HEK293 (cell line): ENCODE results near the gene IL17B.

Experiments used
- CTCF ChIA-PET: fragments of 350-600 bp; formaldehyde crosslinking; extraction: SDS; loops from one replicate; lab custom pipeline; 2021; ENCODE audit warnings: antibody characterized with exemption; lab: Yijun Ruan, JAX
- POLR2A ChIA-PET: fragments of 300-600 bp; formaldehyde crosslinking; extraction: SDS; loops from one replicate; lab custom pipeline; 2020; ENCODE audit warnings: antibody characterized with exemption, inconsistent platforms; lab: Yijun Ruan, JAX
- H3K27ac ChIP-seq: fragments of 200-500 bp; sonication (Bioruptor generic); 2 replicates; pipeline ENCODE4 v1.5.1; 2014; ENCODE audit warnings: low read depth, low read length, control low read depth, inconsistent platforms; ENCODE audit errors: extremely low read depth
- H3K36me3 ChIP-seq, 2 experiments: fragments of 200-500 bp in 1 of 2; sonication (Bioruptor generic) in 1 of 2; 1 replicate in 1 of 2; 2 replicates in 1 of 2; pipeline ENCODE4 v1.5.1; 2014 to 2017; ENCODE audit warnings: inconsistent platforms in 2 of 2, low read length in 2 of 2; ENCODE audit not compliant: control insufficient read depth in 2 of 2, insufficient read depth in 1 of 2
- H3K4me1 ChIP-seq: fragments of 200-500 bp; sonication (Bioruptor generic); 2 replicates; pipeline ENCODE4 v1.5.1; 2014; ENCODE audit warnings: mild to moderate bottlenecking, low read length, inconsistent platforms; ENCODE audit not compliant: control insufficient read depth, insufficient read depth
- H3K4me3 ChIP-seq: 2 replicates; pipeline ENCODE4 v1.5.1; 2011; ENCODE audit warnings: low read depth, mild to moderate bottlenecking, control low read depth, low read length, moderate library complexity
- H3K9me3 ChIP-seq: fragments of 200-500 bp; sonication (Bioruptor generic); 2 replicates; pipeline ENCODE4 v1.5.1; 2014; ENCODE audit warnings: low read depth, low read length, inconsistent platforms; ENCODE audit not compliant: control insufficient read depth, insufficient read depth
- PBX3 ChIP-seq: sonication (generic); formaldehyde crosslinking; IDR thresholded peaks from 2 replicates; pipeline ENCODE4 v1.8.1; 2022; ENCODE audit warnings: mild to moderate bottlenecking, moderate library complexity, missing genetic modification reagents
- REPIN1 ChIP-seq: fragments of 450-650 bp; formaldehyde crosslinking; IDR thresholded peaks from 2 replicates; pipeline ENCODE4 v1.5.1; 2017; ENCODE audit warnings: missing biosample characterization, missing genetic modification characterization, low read depth
- ZFP37 ChIP-seq: fragments of 450-650 bp; formaldehyde crosslinking; IDR thresholded peaks from 2 replicates; pipeline ENCODE4 v1.5.1; 2016; ENCODE audit warnings: missing biosample characterization, missing genetic modification characterization
- ZIC2 ChIP-seq: fragments of 450-650 bp; formaldehyde crosslinking; IDR thresholded peaks from 2 replicates; pipeline ENCODE4 v1.5.1; 2016; ENCODE audit warnings: missing biosample characterization, missing genetic modification characterization
- ZNF155 ChIP-seq: fragments of 450-650 bp; formaldehyde crosslinking; IDR thresholded peaks from 2 replicates; pipeline ENCODE4 v1.5.1; 2016; ENCODE audit warnings: missing biosample characterization, missing genetic modification characterization
- ZNF202 ChIP-seq: fragments of 450-650 bp; formaldehyde crosslinking; IDR thresholded peaks from 2 replicates; pipeline ENCODE4 v1.5.1; 2016; ENCODE audit warnings: missing biosample characterization, missing genetic modification characterization, borderline replicate concordance
- ZNF335 ChIP-seq: fragments of 450-650 bp; formaldehyde crosslinking; conservative IDR thresholded peaks from 2 replicates; pipeline ENCODE4 v1.5.1; 2016; ENCODE audit warnings: missing biosample characterization, missing genetic modification characterization
- ZNF548 ChIP-seq: fragments of 450-650 bp; formaldehyde crosslinking; IDR thresholded peaks from 2 replicates; pipeline ENCODE4 v1.5.1; 2016; ENCODE audit warnings: missing biosample characterization, missing genetic modification characterization
- ZNF560 ChIP-seq: fragments of 450-650 bp; formaldehyde crosslinking; IDR thresholded peaks from 2 replicates; pipeline ENCODE4 v1.5.1; 2017; ENCODE audit warnings: missing biosample characterization, missing genetic modification characterization, borderline replicate concordance
- ZNF585B ChIP-seq: fragments of 450-650 bp; formaldehyde crosslinking; IDR thresholded peaks from 2 replicates; pipeline ENCODE4 v1.5.1; 2016; ENCODE audit warnings: missing biosample characterization, missing genetic modification characterization
- ZNF76 ChIP-seq: fragments of 450-650 bp; formaldehyde crosslinking; IDR thresholded peaks from 2 replicates; pipeline ENCODE4; 2016; ENCODE audit warnings: low read depth, missing biosample characterization, missing genetic modification characterization, borderline replicate concordance
- ZSCAN18 ChIP-seq: fragments of 450-650 bp; formaldehyde crosslinking; IDR thresholded peaks from 2 replicates; pipeline ENCODE4 v1.5.1; 2016; ENCODE audit warnings: missing biosample characterization, missing genetic modification characterization
- TF ChIP-seq, protein P1 (sequence below): fragments of 450-650 bp; IDR thresholded peaks from 2 replicates; pipeline ENCODE4 v1.5.1; 2018; ENCODE audit warnings: missing biosample characterization, missing genetic modification characterization
- TF ChIP-seq, protein P2 (sequence below): fragments of 450-650 bp; formaldehyde crosslinking; conservative IDR thresholded peaks from 2 replicates; pipeline ENCODE4 v1.5.1; 2016; ENCODE audit warnings: low read depth, missing biosample characterization, missing genetic modification characterization
- TF ChIP-seq, protein P3 (sequence below): fragments of 450-650 bp; formaldehyde crosslinking; IDR thresholded peaks from 2 replicates; pipeline ENCODE4 v1.5.1; 2016; ENCODE audit warnings: missing biosample characterization, missing genetic modification characterization

Gene IL17B

GRCh38 chr5:149414405-149415065 is 35.4 kb upstream of the IL17B start (continued):
- no peak for TF ChIP-seq ZSCAN18 (tag by site-specific recombination)
- no peak for TF ChIP-seq ZNF585B (tag by site-specific recombination)
- TF ChIP-seq ZNF76 (tag by site-specific recombination): no peak
- TF ChIP-seq ZNF548 (tag by site-specific recombination): no peak
- no peak for TF ChIP-seq REPIN1
- peak; percentile 76 for TF ChIP-seq ZIC2 (tag by site-specific recombination)

DNA sequence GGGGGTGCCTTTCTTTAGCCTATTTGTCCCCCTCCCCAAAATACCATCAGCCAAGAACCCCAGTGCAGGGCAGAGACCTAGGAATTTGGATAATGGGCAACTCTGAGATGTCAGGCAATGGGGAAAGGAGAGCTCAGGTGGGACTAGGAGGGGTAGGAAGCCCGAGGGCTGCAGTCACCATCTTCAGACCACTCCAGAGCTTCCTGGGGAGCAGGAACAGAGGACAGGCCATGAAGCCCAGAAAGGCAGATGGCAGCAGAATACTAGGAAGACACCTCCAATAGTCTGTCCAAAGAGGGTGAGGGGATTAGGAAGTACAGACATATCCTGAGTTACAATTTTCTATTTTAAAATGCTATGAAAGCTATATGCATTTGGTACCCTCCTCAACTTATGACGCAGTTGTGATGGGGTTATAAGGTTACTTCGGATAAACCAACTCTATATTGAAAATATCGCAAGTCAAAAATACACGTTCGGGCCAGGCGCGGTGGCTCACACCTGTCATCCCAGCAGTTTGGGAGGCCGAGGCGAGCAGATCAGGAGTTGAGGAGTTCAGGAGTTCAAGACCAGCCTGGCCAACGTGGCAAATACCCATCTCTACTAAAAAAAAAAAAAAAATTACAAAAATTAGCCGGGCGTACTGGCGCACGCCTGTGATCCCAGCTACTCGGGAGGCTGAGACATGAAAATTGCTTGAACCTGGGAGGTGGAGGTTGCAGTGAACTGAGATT is 34.6 kb upstream of the IL17B start:
- H3K9me3 ChIP-seq: no peaks in the 10 kb centered on the region
- CTCF ChIA-PET: interaction anchor here (1.0 to 4.4 kb wide), 8 partner anchors 15 to 47 kb away, joined by 3 to 17 read pairs (median 4); no protein-coding TSS in a partner anchor
- TF ChIP-seq ZFP37 (tag by site-specific recombination): no peak
- H3K4me3 ChIP-seq: no peak overlapping the region
- POLR2A ChIA-PET: no interaction called here
- peaks cover 6% of the 10 kb centered on the region; the same call in 1 of the 2 replicates for H3K4me1 ChIP-seq
- no peaks in the 10 kb centered on the region for H3K36me3 ChIP-seq
- H3K27ac ChIP-seq: no peak overlapping the region

GRCh38 chr5:149412783-149413476 is 33.8 kb upstream of the IL17B start:
- POLR2A ChIA-PET: no interaction called here
- CTCF ChIA-PET: interaction anchor here (1.1 to 4.4 kb wide), 7 partner anchors 9 to 46 kb away, joined by 3 to 17 read pairs (median 4); no protein-coding TSS in a partner anchor
- H3K4me1 ChIP-seq: peaks cover 6% of the 10 kb centered on the region; the same call in 1 of the 2 replicates
- no peaks in the 10 kb centered on the region for H3K9me3 ChIP-seq
- TF ChIP-seq PBX3 (CRISPR knock-in tag) (no peak), ZNF560 (no peak), ZNF335 (tag by site-specific recombination) (no peak), ZNF202 (no peak), ZSCAN18 (tag by site-specific recombination) (no peak), ZNF155 (tag by site-specific recombination) (no peak)
- TF ChIP-seq, protein P1, sequence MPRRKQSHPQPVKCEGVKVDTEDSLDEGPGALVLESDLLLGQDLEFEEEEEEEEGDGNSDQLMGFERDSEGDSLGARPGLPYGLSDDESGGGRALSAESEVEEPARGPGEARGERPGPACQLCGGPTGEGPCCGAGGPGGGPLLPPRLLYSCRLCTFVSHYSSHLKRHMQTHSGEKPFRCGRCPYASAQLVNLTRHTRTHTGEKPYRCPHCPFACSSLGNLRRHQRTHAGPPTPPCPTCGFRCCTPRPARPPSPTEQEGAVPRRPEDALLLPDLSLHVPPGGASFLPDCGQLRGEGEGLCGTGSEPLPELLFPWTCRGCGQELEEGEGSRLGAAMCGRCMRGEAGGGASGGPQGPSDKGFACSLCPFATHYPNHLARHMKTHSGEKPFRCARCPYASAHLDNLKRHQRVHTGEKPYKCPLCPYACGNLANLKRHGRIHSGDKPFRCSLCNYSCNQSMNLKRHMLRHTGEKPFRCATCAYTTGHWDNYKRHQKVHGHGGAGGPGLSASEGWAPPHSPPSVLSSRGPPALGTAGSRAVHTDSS: no peak
- TF ChIP-seq, protein P2, sequence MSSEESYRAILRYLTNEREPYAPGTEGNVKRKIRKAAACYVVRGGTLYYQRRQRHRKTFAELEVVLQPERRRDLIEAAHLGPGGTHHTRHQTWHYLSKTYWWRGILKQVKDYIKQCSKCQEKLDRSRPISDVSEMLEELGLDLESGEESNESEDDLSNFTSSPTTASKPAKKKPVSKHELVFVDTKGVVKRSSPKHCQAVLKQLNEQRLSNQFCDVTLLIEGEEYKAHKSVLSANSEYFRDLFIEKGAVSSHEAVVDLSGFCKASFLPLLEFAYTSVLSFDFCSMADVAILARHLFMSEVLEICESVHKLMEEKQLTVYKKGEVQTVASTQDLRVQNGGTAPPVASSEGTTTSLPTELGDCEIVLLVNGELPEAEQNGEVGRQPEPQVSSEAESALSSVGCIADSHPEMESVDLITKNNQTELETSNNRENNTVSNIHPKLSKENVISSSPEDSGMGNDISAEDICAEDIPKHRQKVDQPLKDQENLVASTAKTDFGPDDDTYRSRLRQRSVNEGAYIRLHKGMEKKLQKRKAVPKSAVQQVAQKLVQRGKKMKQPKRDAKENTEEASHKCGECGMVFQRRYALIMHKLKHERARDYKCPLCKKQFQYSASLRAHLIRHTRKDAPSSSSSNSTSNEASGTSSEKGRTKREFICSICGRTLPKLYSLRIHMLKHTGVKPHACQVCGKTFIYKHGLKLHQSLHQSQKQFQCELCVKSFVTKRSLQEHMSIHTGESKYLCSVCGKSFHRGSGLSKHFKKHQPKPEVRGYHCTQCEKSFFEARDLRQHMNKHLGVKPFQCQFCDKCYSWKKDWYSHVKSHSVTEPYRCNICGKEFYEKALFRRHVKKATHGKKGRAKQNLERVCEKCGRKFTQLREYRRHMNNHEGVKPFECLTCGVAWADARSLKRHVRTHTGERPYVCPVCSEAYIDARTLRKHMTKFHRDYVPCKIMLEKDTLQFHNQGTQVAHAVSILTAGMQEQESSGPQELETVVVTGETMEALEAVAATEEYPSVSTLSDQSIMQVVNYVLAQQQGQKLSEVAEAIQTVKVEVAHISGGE: no peak
- TF ChIP-seq, protein P3, sequence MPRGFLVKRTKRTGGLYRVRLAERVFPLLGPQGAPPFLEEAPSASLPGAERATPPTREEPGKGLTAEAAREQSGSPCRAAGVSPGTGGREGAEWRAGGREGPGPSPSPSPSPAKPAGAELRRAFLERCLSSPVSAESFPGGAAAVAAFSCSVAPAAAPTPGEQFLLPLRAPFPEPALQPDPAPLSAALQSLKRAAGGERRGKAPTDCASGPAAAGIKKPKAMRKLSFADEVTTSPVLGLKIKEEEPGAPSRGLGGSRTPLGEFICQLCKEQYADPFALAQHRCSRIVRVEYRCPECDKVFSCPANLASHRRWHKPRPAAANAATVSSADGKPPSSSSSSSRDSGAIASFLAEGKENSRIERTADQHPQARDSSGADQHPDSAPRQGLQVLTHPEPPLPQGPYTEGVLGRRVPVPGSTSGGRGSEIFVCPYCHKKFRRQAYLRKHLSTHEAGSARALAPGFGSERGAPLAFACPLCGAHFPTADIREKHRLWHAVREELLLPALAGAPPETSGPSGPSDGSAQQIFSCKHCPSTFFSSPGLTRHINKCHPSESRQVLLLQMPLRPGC (tag by site-specific recombination): no peak
- no peak overlapping the region for H3K27ac ChIP-seq
- H3K36me3 ChIP-seq: no peaks in the 10 kb centered on the region
- no peak overlapping the region for H3K4me3 ChIP-seq
